HEK293T (cell line): Measurements from ENCODE around the gene DNASE1L1.

ENCODE experiments used
- BHLHE40 ChIP-seq: fragments of 450-650 bp; IDR thresholded peaks from 2 replicates; pipeline ENCODE4 v1.6.1; 2016; ENCODE audit warnings: mild to moderate bottlenecking, moderate library complexity, borderline replicate concordance
- CTBP1 ChIP-seq: fragments of 450-650 bp; IDR thresholded peaks from 2 replicates; pipeline ENCODE4 v1.6.1; 2016; ENCODE audit warnings: borderline replicate concordance
- FOXA1 ChIP-seq: fragments of 450-650 bp; IDR thresholded peaks from 2 replicates; pipeline ENCODE4 v1.6.1; 2016; ENCODE audit warnings: mild to moderate bottlenecking
- FOXK2 ChIP-seq: fragments of 450-650 bp; IDR thresholded peaks from 2 replicates; pipeline ENCODE4 v1.6.1; 2016; ENCODE audit warnings: mild to moderate bottlenecking
- FOXM1 ChIP-seq: fragments of 450-650 bp; IDR thresholded peaks from 2 replicates; pipeline ENCODE4 v1.6.1; 2017; ENCODE audit warnings: mild to moderate bottlenecking, borderline replicate concordance
- L3MBTL2 ChIP-seq: fragments of 450-650 bp; conservative IDR thresholded peaks from 2 replicates; pipeline ENCODE4 v1.6.1; 2016; ENCODE audit warnings: mild to moderate bottlenecking
- SP1 ChIP-seq: fragments of 450-650 bp; IDR thresholded peaks from 2 replicates; pipeline ENCODE4 v1.6.1; 2017

DNA sequence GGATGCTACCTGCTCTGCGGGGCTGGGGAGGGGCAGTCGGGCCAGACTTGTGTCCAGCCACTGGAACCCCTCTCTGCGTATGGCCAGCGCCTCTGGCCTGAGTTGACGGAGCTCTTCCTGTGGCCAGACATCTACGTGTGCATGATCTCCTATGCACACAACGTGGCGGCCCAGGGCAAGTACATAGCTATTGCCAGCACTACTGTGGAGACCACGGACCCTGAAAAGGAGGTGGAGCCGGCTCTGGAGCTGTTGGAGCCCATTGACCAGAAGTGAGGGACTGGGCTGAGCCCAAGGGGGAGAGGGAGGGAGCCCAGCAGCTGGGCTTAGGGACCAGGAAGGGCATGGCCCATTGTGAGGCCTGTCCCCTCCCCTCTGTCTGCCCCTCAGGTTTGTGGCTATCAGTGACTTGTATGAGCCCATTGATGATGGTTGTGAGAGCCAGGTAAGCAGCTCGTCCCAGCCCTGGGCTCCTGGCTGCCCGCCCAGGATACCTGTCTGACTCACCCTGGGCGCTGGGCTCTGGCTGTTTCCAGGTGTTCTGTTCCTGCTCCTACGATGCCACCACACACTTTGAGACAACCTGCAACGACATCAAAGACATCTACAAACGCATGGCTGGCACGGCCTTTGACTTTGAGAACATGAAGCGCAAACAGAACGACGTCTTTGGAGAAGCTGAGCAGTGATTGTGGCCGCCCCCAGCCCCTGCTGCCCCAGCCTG, 33.1 kb upstream of the DNASE1L1 start:
- TF ChIP-seq L3MBTL2 (no peak), FOXK2 (no peak), SP1 (no peak), CTBP1 (no peak), FOXM1 (no peak), BHLHE40 (no peak), FOXA1 (no peak)
